ENCODE results near the gene CCDC74B. TPM values are rescaled to one million over a fixed set of nuclear protein-coding genes. Genes with fewer than 3 reads are reported as not detected.
"Not testable (repeated sequence)": the region's sequence is repeated elsewhere in the genome, so short reads cannot be mapped to it uniquely, and the experiment has no call there.

CCDC74B gene
- total and polyA plus RNA-seq, 7 donors, result 0.12 to 0.37 (median 0.21) TPM; not detected in 4

- intact Hi-C loops (cut with DNase I), result no loop called here
- no peak for ATAC-seq
- peaks cover 0 to 33% of the 10 kb centered on the region in 2 donors for H3K36me3 ChIP-seq (ENCODE audit: insufficient read depth in 1 of 2, low read depth in 1 of 2)
Observed at GRCh38 chr2:130150181-130151144, 5.6 kb upstream of the CCDC74B start.

GRCh38 chr2:130148515-130148914 lies 3.6 kb upstream of the CCDC74B start:
- H3K27ac ChIP-seq; intact Hi-C loops (cut with DNase I); ATAC-seq; H3K9me3 ChIP-seq; H3K4me3 ChIP-seq; DNase-seq; H3K4me1 ChIP-seq: not testable (repeated sequence)
- Histone ChIP-seq H3K27me3 (ENCODE audit: insufficient read depth in 3 of 3, low read length in 2 of 3) (peaks cover 0 to 13% (median under 1%) of the 10 kb centered on the region in 3 donors), H3K36me3 (ENCODE audit: insufficient read depth in 1 of 2, low read depth in 1 of 2) (peaks cover 0 to 17% of the 10 kb centered on the region in 2 donors)
- whole genome bisulfite sequencing, 3 donors, result 59 to 68% (median 61%) methylated on average over 6 of the region's 6 CpGs

More at GRCh38 chr2:130150181-130151144, 5.6 kb upstream of the CCDC74B start:
- no peak for DNase-seq
- WGBS, 3 donors, result 84 to 87% (median 84%) methylated on average over 22 to 23 of the region's 23 CpGs
- H3K4me1 ChIP-seq, result no peaks in the 10 kb centered on the region
- H3K27me3 ChIP-seq (ENCODE audit: insufficient read depth in 3 of 3, low read length in 2 of 3), result peaks cover 0 to 8% (median 0%) of the 10 kb centered on the region in 3 donors
- no peak overlapping the region for H3K27ac ChIP-seq
- TF ChIP-seq CTCF (IDR thresholded peaks at IDR 0.05), result no peak
- H3K9me3 ChIP-seq, result no peaks in the 10 kb centered on the region
- H3K4me3 ChIP-seq, result no peak overlapping the region

- H3K27me3 ChIP-seq (ENCODE audit: insufficient read depth in 3 of 3, low read length in 2 of 3), result peaks cover 0 to 13% (median 4%) of the 10 kb centered on the region in 3 donors
- DNase-seq; H3K4me3 ChIP-seq; H3K9me3 ChIP-seq; H3K4me1 ChIP-seq; H3K27ac ChIP-seq; intact Hi-C loops (cut with DNase I); H3K36me3 ChIP-seq (ENCODE audit: insufficient read depth in 1 of 2, low read depth in 1 of 2); ATAC-seq: not testable (repeated sequence)
- 48 to 61% (median 52%) methylated on average over 16 to 22 of the region's 28 CpGs for WGBS, 3 donors
Observed at GRCh38 chr2:130143266-130144039, 1.5 kb downstream of the CCDC74B start.

GRCh38 chr2:130142396-130143265 lies 2.3 kb downstream of the CCDC74B start:
- DNase-seq; H3K27ac ChIP-seq; intact Hi-C loops (cut with DNase I); H3K4me3 ChIP-seq; ATAC-seq; H3K4me1 ChIP-seq; H3K36me3 ChIP-seq (ENCODE audit: insufficient read depth in 1 of 2, low read depth in 1 of 2); H3K9me3 ChIP-seq: not testable (repeated sequence)
- 82 to 85% (median 85%) methylated on average over 10 to 13 of the region's 13 CpGs for WGBS, 3 donors
- H3K27me3 ChIP-seq (ENCODE audit: insufficient read depth in 3 of 3, low read length in 2 of 3), result peaks cover 0 to 13% (median 4%) of the 10 kb centered on the region in 3 donors

GRCh38 chr2:130141645-130142370 lies 3.1 kb downstream of the CCDC74B start:
- H3K4me1 ChIP-seq; H3K27ac ChIP-seq; DNase-seq; H3K9me3 ChIP-seq; intact Hi-C loops (cut with DNase I); H3K36me3 ChIP-seq (ENCODE audit: insufficient read depth in 1 of 2, low read depth in 1 of 2); ATAC-seq; H3K4me3 ChIP-seq: not testable (repeated sequence)
- 88 to 90% (median 89%) methylated on average over 15 to 18 of the region's 22 CpGs for whole genome bisulfite sequencing, 3 donors
- peaks cover 0 to 13% (median 4%) of the 10 kb centered on the region in 3 donors for H3K27me3 ChIP-seq (ENCODE audit: insufficient read depth in 3 of 3, low read length in 2 of 3)

- DNase-seq; H3K36me3 ChIP-seq (ENCODE audit: insufficient read depth in 1 of 2, low read depth in 1 of 2); ATAC-seq; intact Hi-C loops (cut with DNase I); H3K27ac ChIP-seq; H3K4me1 ChIP-seq; H3K4me3 ChIP-seq; H3K9me3 ChIP-seq: not testable (repeated sequence)
- WGBS, 3 donors, result 93 to 99% (median 94%) methylated on average over 4 of the region's 6 CpGs
- H3K27me3 ChIP-seq (ENCODE audit: insufficient read depth in 3 of 3, low read length in 2 of 3), result peaks cover 0 to 11% (median 4%) of the 10 kb centered on the region in 3 donors
Observed at GRCh38 chr2:130141002-130141401, 3.9 kb downstream of the CCDC74B start.

GRCh38 chr2:130140516-130140915 lies 4.4 kb downstream of the CCDC74B start:
- H3K36me3 ChIP-seq (ENCODE audit: insufficient read depth in 1 of 2, low read depth in 1 of 2); H3K4me3 ChIP-seq; H3K9me3 ChIP-seq; H3K4me1 ChIP-seq; ATAC-seq; H3K27me3 ChIP-seq (ENCODE audit: insufficient read depth in 3 of 3, low read length in 2 of 3); intact Hi-C loops (cut with DNase I); H3K27ac ChIP-seq; DNase-seq: not testable (repeated sequence)
- WGBS, 3 donors, result 84 to 93% (median 88%) methylated on average over 7 of the region's 7 CpGs

GRCh38 chr2:130139331-130140280 lies 5.3 kb downstream of the CCDC74B start:
- DNase-seq; H3K27ac ChIP-seq; H3K27me3 ChIP-seq (ENCODE audit: insufficient read depth in 3 of 3, low read length in 2 of 3); ATAC-seq; H3K4me3 ChIP-seq; H3K4me1 ChIP-seq; H3K9me3 ChIP-seq; H3K36me3 ChIP-seq (ENCODE audit: insufficient read depth in 1 of 2, low read depth in 1 of 2); intact Hi-C loops (cut with DNase I): not testable (repeated sequence)
- WGBS, 3 donors, result 83 to 89% (median 87%) methylated on average over 22 to 27 of the region's 30 CpGs

Measured in psoas muscle (tissue), 8 donors.